Right lung (tissue), 5 donors: ENCODE data around the gene CA14. TPM values are rescaled to one million over a fixed set of nuclear protein-coding genes. Genes with fewer than 3 reads are reported as not detected.
"Not testable (repeated sequence)": the region's sequence is repeated elsewhere in the genome, so short reads cannot be mapped to it uniquely, and the experiment has no call there.

ENCODE experiments used
- DNase-seq, 2 donors: peaks; one replicate each; pipeline ENCODE4 v3.0.0-alpha.2; 2013
- polyA plus RNA-seq, 5 donors: library from polyadenylated mRNA; unstranded; fragments of 120-200 nt; gene quantifications; one replicate each; pipeline versions ENCODE4 v1.2.1 to v1.2.3, GENCODE V29; 2013; ENCODE audit warnings: inconsistent platforms in 1 of 5, low replicate concordance in 1 of 5; ENCODE audit not compliant: insufficient read length in 5 of 5, insufficient read depth in 1 of 5

CA14 gene
- polyA plus RNA-seq, 5 donors: 4.0 to 5.6 (median 5.4) TPM

DNA sequence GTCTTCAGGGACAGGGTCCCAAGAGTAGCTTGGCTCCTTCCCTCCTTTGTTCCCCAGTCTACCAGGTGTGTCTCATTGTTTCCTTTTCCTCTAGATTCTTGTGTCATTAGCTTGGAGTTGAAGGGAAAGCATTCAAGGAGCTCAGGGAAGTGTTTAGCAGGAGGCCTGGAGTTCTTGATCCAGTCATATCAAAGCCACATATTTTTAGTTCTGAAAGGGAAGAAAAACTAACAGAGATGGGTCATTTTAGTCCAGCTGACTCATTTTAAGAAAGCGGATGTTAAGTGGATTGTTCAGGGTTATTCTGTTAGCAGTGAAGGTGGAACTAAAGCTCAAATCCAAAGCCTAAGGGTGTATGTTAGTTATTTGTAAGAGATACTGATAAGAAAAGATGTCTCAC is 15.7 kb downstream of the CA14 start:
- DNase-seq: no peak

DNA sequence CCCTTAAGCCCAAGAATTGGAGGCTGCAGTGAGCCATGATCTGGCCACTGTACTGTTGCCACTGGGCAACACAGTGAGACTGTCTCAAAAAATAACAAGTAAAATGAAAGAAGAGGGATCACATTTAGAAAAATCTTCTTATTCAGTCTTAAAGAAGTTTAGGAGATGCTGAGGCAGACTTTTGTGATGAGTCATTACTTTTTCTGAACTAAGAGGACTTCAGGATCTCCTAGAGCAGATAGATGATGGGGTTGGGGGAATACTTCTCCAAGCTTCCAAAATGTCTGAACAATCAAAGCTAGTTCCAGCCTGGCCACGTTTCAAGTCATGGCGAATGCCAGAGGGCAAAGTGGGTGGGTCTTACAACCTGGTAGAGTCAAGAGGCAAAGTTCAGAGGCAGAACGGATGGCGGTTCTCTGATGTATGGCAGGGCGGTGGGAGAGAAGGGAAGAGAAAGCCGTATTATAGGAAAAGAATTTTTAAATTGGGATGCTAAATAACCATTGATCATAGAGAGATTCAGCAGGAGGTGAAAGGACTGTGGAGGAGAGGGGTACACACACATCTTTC is 22.6 kb downstream of the CA14 start:
- no peak for DNase-seq

DNA sequence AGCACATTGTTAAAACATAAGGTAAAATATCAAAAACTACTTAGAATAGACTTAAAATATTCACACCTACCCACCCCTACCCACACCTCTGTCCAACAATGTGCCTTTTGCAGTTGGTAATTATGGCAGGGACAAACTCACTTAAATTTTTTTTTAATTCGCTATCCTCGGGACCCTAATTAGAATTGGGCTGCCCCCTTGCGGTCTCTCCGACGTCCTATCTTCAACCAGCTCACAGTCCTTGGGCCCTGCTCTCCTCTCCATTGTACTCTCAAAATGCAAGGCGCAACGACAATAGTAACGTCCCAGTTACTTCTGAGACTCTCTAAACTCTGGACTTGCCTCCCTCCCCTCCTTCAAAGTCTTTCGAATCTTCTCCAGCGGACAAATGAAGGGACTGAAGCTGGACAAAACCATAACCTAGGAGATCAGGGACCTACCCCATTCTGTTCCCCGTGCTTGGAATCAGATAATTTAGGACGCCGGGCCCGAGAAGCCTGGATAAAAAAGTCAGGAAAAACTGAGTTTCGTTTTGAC is 23.7 kb downstream of the CA14 start:
- DNase-seq: peak; percentile 58 to 66

DNA sequence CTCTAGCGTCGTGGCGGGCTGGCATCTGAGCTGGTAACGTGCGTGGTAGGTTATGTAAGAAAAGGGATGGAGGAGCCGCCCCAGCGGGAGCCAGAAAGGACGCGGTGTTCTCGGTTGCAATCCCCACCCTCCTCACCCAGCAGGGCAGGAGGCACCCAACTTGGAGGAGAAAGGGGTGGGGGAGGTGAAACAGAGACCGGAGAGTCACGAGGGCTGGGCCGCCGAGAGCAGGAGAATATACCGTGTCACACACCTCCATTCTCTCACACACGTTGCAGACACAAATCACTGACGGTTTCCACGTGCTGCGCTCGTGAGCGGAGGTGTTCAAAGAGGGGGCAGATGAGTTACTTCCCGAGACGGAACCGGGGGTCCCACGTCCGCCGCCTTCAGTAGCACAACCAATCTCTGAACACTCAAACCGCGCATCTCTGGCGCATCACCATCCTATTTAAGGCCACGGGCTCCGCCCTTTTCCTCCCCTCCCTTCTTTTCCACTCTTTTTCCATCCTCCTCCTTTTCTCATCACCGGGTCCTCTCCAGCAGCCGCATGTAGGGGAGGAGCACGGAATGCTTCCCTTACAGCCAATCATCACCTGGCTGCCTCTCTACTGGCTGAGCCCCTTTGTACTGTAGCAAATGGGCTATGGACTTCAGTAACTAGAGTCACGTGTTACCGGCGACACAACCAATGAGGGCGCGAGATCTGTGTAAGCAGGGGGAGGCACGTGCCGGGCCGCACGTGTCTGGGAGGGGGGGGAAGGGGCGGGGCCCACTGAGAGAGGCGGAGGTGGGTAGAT is 24.4 kb downstream of the CA14 start, which contains the start of gene CIART:
Gene CIART, plus strand, starts transcription at position 797 of the 800 bp plus-strand sequence. CDS start 714 bp downstream, outside the sequence.
- peak; percentile 90 to 91 for DNase-seq

DNA sequence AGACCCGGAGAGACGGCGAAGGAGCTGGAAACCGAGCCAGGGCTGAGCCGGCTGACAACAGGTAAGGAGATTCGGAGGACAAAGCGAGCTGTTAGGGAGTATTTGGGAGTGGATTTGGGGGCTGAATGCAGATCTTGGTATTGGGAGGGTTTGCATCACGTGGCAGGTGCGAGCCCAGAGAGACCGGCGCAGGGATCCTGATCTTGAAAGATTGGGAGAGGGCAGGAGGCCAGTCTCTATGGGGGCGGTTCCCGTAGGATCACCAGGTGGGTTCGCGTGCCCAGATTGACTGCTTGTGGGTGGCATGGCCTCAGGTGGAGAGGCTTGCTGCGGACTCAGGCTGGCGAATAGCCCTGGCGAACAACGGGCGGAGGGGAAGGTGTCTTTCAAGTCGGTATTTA is 25.0 kb downstream of the CA14 start:
- no peak for DNase-seq

DNA sequence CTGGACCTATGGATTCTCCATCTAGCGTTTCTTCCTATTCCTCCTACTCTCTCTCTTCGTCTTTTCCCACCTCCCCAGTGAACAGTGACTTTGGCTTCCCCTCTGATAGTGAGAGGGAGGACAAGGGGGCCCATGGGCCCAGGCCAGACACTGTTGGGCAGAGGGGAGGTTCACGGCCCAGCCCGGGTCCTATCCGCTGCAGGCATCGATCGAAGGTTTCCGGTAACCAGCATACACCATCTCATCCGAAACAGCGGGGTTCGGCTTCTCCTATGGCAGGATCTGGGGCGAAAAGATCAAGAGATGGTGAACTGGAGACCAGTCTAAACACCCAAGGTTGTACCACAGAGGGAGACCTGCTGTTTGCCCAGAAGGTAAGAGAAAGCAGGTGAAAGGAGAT is 25.7 kb downstream of the CA14 start:
- DNase-seq: no peak

DNA sequence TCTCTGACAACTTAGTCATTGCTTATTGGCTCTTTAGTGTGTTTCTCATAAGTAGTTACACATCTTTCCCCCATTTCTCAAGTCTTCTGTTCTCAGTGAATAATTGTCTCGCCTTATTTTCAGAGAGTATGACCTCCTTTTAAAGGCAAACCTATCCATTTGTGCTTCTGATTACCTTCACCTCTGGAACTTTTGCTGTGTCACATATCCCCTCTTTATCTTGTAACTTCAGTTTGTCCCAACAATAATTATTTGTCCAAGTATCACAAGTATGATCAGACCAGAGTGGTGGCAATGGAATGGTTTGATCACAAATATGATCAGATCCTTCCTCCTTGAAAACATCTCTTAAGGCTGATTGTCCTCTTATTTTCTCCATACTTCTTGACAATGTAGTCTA is 30.8 kb downstream of the CA14 start:
- DNase-seq: no peak

DNA sequence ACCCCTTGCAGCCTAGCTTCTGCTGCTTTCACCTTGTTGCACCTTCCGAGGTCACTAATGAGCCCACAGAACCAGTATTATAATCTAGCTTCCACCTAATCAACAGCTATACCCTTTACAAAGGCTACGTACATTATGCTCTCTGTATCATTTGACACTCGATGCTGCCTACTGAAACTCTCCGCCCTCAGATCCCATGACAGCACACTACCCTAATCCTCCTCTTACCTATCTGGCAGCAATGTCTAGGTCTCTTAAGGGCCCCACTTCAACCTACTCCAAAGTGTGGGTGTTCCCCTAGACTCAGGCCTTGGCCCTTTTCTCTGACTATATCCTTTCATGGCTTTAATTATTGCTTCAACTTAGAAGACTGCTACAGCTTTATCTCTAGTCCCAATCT is 31.2 kb downstream of the CA14 start:
- DNase-seq: no peak

DNA sequence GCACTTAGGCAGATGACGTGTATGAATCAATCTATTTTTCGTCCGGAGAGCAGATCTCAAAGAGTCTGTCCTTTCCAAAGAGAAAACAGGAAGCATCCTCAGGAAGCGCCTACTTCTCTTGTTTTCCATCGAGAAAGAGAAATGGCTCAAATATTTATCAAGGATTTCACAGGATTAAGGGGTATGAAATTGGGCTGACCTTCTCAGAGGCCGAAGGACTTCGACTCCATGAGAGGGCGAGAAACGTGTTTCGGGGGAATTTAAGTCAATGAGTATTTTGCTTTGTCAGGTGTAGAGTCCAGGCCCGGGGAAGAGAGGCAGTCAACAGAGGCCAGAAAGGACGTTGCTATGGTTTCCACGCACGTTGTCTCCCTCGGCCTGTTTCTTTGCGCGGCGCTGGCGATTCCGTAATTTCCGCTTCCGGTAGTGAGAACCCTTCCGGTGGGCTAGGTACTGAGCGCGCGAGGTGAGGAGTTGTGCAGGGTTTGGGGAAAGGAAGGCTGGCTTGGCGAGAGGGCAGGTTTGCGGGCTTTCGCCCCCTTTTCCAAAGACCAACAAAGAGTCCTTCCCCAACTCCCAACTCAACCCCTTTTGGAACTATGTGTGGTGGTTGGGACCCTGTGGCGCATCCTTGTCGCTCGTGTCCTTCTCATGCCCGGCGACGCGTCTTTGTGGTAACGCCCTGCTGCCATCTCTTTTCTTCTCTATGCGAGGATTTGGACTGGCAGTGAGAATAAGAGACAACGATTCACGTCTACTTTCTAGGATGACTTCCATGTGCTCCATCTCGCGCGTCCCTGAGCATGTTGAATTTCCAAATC is 36.1 kb downstream of the CA14 start, which contains the start of gene MRPS21:
Gene MRPS21, plus strand, starts transcription at position 429 of the 821 bp plus-strand sequence. CDS start 506 bp downstream, outside the sequence.
- peak; percentile 89 to 93 for DNase-seq

DNA sequence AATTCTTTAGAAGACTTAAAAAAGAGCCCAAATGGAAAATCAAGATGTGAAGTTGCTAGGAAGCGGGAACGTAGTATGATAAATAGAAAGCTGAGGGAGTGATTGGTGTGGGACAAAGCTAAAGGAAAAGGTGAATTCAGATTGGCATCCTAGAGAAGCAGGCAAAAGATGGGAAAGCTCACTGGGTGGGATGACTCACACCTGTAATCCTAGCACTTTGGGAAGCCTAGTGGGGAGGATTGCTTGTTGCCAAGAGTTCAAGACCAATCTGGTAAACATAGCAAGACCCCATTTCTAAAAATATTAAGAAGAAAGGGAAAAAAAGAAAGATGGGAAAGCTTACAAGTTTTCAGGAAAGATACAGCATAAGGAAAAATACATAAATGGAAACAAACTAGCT is 37.9 kb downstream of the CA14 start:
- DNase-seq: no peak

DNA sequence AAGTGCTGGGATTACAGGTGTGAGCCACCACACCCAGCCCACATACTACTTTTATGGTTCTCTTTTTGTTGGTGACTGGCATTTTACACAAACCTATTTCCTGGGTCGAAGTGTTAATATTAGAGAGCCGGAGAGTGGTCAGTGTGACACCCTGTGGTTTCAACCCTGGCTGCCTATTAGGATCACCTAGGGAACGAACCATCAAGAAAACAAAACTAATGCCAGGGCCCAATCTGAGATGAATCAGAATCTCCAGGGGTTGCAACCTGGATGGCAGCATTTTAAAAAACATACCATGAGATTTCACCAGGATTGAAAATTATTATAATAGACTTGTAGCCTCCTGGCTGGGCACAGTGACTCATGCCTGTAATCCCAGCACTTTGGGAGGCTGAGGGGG is 42.1 kb downstream of the CA14 start:
- no peak for DNase-seq

DNA sequence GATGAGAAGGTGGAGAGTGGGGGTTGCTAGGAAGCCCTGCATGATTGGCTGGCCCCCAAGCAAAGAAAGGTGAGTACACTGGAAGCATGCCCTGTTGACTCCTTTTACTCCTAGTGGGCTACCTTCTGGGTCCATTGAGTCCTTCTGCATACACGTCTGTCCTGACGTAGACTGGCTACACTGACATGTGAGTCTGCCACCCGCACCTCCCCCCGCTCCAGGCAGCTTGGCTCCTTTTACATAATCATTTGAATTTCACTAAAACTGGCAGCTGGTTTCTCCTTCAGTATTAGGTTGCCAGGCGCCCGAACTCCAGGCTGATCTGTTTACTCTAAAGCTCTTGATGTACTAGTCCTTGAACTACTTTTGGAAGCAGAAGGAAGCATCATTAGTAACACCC is 44.8 kb downstream of the CA14 start:
- DNase-seq: no peak

DNA sequence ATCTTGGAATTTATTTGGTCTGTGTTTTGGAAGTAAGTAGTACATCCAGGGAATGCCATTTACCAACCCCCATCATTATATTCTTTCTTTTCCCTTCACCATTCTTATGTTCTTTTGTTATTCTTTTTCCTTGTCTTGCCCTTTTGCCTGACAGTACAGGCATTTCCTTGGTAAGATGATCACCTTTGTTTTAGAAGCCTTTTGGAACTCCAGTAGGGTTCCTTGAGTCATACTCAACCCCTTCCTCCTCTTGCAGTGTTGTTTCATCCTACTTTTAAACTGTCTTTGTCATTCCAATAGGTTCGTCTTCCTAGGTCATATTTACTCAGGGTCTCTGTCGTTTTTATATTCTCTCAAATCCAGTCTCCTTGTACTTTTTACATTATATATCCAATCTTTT is 45.3 kb downstream of the CA14 start:
- DNase-seq: no peak

DNA sequence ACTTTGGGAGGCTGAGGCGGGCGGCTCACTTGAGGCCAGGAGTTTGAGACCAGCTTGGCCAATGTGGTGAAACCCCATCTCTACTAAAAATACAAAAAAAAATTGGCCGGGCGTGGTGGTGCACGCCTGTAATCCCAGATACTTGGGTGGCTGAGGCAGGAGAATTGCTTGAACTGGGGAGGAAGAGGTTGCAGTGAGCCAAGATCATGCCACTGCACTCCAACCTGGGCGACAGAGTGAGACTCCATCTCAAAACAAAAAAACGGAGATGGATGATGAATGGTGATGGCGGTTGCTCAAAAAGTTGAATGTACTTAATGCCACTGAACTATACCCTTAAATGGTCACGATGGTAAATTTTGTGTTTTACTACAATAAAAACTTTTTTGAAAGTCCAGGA is 51.0 kb downstream of the CA14 start:
- not testable (repeated sequence) for DNase-seq

DNA sequence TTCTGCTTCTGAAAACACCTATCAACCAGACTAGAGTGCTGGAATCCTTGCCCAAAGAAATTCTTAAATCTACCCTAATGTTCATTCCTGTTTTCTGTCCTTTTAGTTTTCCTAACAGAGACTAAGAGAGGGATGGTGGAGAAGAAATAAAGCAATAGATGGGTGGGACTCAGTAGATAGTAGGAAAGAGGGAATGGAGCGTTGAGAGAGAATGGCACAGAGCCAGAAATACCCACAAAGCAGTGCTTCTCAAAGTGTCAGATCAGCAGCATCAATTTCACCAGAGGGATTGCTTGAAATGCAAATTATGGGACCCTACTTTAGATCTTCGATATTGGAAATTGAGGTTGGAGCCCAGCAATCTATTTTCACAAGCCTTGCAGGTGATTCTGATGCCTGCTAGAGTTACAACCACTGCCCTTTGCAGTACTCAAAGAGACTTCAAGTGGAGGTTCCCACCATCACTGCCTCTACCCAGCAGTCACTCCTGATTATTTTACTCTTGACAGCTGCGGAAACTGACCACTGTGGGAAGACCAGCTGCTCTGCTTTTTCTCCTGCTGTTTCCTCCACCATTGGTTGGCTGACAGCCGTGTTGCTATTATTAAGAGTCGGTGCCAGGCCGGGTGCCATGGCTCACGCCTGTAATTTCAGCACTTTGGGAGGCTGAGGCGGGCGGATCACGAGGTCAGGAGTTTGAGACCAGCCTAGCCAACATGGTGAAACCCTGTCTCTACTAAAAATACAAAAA is 52.4 kb downstream of the CA14 start:
- DNase-seq: peak in 1 of 2 donors; percentile 19

DNA sequence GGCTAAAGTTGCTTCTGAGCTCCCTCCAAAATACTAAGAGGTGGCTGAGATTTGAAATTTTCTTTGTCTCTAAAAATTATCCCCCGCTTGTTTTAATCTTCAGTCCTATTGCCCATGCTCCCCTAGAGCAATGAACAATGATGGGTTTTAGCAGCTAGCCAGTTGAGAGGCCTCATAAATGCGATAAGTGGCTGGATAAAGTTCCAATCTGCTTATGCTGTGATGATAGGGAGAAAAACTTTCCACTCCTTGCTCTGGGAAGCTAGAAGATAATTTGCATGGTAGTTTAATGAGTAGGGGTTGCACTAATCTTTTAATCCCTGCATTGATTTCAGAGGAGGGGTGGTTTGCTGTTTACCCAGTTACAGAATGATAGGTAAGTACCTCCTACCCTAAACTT is 54.2 kb downstream of the CA14 start:
- DNase-seq: no peak

Other genes with a start within 250 kb of the CA14 start
- gene OTUD7B, start 247.0 kb upstream of the CA14 start, polyA plus RNA-seq: 10 to 100 TPM; 16.1 to 21.0 (median 18.0) TPM
- gene VPS45, start 190.0 kb upstream of the CA14 start, polyA plus RNA-seq: 10 to 100 TPM; 60.3 to 86.9 (median 77.7) TPM
- gene PLEKHO1, start 107.9 kb upstream of the CA14 start, polyA plus RNA-seq: 10 to 100 TPM; 42.9 to 67.3 (median 48.5) TPM
- 100 to 1,000 TPM in 2 of 5 donors, 10 to 100 TPM in 3; 65.8 to 120 (median 91.4) TPM for gene ANP32E, start 21.7 kb upstream of the CA14 start, polyA plus RNA-seq
- 100 to 1,000 TPM; 172 to 195 (median 183) TPM for gene APH1A, start 11.2 kb downstream of the CA14 start, polyA plus RNA-seq
- 10 to 100 TPM; 60.7 to 95.3 (median 72.5) TPM for gene C1orf54, start 15.0 kb downstream of the CA14 start, polyA plus RNA-seq
- 10 to 100 TPM in 1 of 5 donors, 1 to 10 TPM in 4; 7.4 to 13.0 (median 8.7) TPM for gene CIART, start 24.8 kb downstream of the CA14 start, polyA plus RNA-seq
- 10 to 100 TPM; 57.5 to 65.5 (median 64.8) TPM for gene MRPS21, start 36.1 kb downstream of the CA14 start, polyA plus RNA-seq
- 100 to 1,000 TPM; 108 to 143 (median 120) TPM for gene PRPF3, start 63.8 kb downstream of the CA14 start, polyA plus RNA-seq
- gene RPRD2, start 106.4 kb downstream of the CA14 start, polyA plus RNA-seq: 10 to 100 TPM; 33.9 to 43.7 (median 41.8) TPM
- gene TARS2, start 229.6 kb downstream of the CA14 start, polyA plus RNA-seq: 10 to 100 TPM; 21.9 to 35.0 (median 26.7) TPM